Thyroid gland (tissue), 4 donors: ENCODE results near the gene SELENON. TPM values are rescaled to one million over a fixed set of nuclear protein-coding genes. Genes with fewer than 3 reads are reported as not detected.

Experiments used
- DNase-seq, 2 donors: peaks; one replicate each; pipeline ENCODE4 v3.0.0-alpha.2; 2019
- H3K27ac ChIP-seq, 3 donors: fragments of 200-600 bp; sonication (generic); 1 replicate in 2 of 3; 2 replicates in 1 of 3; pipeline ENCODE4 v1.5.1; 2016 to 2019; ENCODE audit warnings: mild to moderate bottlenecking in 1 of 3, moderate library complexity in 1 of 3
- H3K27me3 ChIP-seq: fragments of 200-600 bp; sonication (generic); one replicate; pipeline ENCODE4 v1.5.1; 2019
- H3K36me3 ChIP-seq, 2 donors: fragments of 200-600 bp; sonication (generic); one replicate each; pipeline ENCODE4 v1.5.1; 2016 to 2019
- H3K4me1 ChIP-seq, 2 donors: fragments of 200-600 bp; sonication (generic); one replicate each; pipeline ENCODE4 v1.5.1; 2017 to 2019
- H3K4me3 ChIP-seq, 3 donors: fragments of 200-600 bp; sonication (generic); replicated peaks in 1 of 3; 1 replicate in 2 of 3; 2 replicates in 1 of 3; pipeline ENCODE4 v1.5.1; 2016; ENCODE audit warnings: mild to moderate bottlenecking in 1 of 3
- H3K9me3 ChIP-seq: fragments of 200-600 bp; sonication (generic); one replicate; pipeline ENCODE4 v1.5.1; 2017
- POLR2A ChIP-seq, 2 donors: fragments of 450-650 bp; IDR thresholded peaks; one replicate each; pipeline ENCODE4 v1.6.1; 2017; ENCODE audit warnings: antibody characterized with exemption in 2 of 2, mild to moderate bottlenecking in 2 of 2, moderate library complexity in 1 of 2
- WGBS, 2 donors: methylation state at CpG; one replicate each; pipeline ENCODE4 v1.1.5; 2017; 5-methylcytosine and 5-hydroxymethylcytosine counted together
- intact Hi-C: fragments of 100-400 bp; cut with DNase I; formaldehyde crosslinking; loops from one replicate; pipeline ENCODE4 v1.15.1; 2023
- total RNA-seq, 4 donors: library from RNA; depleted of rRNA; stranded (reverse); fragments of >200 nt; gene quantifications; one replicate each; pipeline ENCODE4 v1.2.3, GENCODE V29; 2016
- TF ChIP-seq, protein P1 (sequence below), 6 experiments: fragments of 200-600 bp in 3 of 6; fragments of 450-650 bp in 3 of 6; sonication (generic) in 3 of 6; IDR thresholded peaks; one replicate each; pipeline ENCODE4 v1.5.1; 2016 to 2019; ENCODE audit warnings: antibody characterized with exemption in 6 of 6, mild to moderate bottlenecking in 2 of 6, inconsistent platforms in 1 of 6, moderate library complexity in 1 of 6

SELENON gene
- total RNA-seq, 4 donors from 2014 or later, result 31.2 to 58.2 (median 55.2) TPM

DNA sequence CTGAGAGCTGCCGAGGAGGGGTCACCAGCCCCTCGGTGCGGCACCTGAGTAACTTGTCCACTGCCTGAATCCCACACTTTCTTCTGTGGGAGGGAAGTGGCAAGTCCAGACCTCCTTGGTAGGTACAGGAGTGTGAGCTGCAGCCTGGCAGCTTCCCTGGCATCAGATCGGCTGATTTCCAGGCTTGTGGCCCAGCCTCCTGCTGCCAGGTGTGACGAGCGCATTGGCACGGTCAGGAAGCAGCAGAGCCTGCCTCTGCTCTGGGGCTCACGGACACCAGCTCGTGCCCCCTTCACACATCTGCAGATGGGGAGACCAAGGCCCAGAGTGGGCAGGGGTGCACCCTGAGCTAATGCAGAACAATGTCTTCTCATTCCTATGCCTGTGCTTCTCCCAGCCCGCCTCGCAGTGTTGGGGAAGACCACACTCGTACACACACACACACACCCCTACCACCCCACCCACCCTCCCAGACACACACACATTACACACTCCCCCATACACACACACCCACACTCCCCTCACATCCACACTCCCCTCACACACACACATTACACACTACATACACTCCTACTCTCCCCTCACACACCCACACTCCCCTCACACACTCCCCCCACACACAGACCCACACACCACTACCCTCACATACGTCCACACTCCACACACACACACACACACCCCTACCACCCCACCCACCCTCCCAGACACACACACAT is 33.1 kb upstream of the SELENON start:
- 69 to 91% methylated on average over 7 to 11 of the region's 13 CpGs for WGBS, 2 donors
- Histone ChIP-seq H3K4me3 (no peak overlapping the region), H3K27ac (peak overlapping the region in 1 of 3 donors; percentile 73), H3K4me1 (peaks cover 40 to 43% of the 10 kb centered on the region in 2 donors), H3K36me3 (no peaks in the 10 kb centered on the region), H3K27me3 (no peaks in the 10 kb centered on the region), H3K9me3 (no peaks in the 10 kb centered on the region)
- TF ChIP-seq, protein P1, sequence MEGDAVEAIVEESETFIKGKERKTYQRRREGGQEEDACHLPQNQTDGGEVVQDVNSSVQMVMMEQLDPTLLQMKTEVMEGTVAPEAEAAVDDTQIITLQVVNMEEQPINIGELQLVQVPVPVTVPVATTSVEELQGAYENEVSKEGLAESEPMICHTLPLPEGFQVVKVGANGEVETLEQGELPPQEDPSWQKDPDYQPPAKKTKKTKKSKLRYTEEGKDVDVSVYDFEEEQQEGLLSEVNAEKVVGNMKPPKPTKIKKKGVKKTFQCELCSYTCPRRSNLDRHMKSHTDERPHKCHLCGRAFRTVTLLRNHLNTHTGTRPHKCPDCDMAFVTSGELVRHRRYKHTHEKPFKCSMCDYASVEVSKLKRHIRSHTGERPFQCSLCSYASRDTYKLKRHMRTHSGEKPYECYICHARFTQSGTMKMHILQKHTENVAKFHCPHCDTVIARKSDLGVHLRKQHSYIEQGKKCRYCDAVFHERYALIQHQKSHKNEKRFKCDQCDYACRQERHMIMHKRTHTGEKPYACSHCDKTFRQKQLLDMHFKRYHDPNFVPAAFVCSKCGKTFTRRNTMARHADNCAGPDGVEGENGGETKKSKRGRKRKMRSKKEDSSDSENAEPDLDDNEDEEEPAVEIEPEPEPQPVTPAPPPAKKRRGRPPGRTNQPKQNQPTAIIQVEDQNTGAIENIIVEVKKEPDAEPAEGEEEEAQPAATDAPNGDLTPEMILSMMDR (IDR thresholded peaks at IDR 0.05), result no peak
- peak in 1 of 2 donors; percentile 60 for TF ChIP-seq POLR2A (IDR thresholded peaks at IDR 0.05)
- DNase-seq, result peak; percentile 89 to 91
- intact Hi-C loops, result no loop called here

DNA sequence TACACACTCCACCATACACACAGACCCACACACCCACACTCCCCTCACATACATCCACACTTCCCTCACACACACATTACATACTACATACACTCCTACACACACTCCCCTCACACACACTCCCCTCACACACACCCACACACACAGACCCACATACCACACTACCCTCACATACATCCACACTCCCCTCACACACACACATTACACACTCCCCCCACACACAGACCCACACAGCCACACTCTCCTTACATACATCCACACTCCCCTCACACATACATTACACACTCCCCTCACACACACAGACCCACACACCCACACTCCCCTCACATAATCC is 32.6 kb upstream of the SELENON start:
- Histone ChIP-seq H3K27me3 (no peaks in the 10 kb centered on the region), H3K4me3 (no peak overlapping the region), H3K4me1 (peaks cover 43 to 44% of the 10 kb centered on the region in 2 donors), H3K27ac (no peak overlapping the region), H3K36me3 (no peaks in the 10 kb centered on the region), H3K9me3 (no peaks in the 10 kb centered on the region)
- intact Hi-C loops, result no loop called here
- TF ChIP-seq, protein P1 (IDR thresholded peaks at IDR 0.05), result no peak
- TF ChIP-seq POLR2A (IDR thresholded peaks at IDR 0.05), result no peak
- no peak for DNase-seq

DNA sequence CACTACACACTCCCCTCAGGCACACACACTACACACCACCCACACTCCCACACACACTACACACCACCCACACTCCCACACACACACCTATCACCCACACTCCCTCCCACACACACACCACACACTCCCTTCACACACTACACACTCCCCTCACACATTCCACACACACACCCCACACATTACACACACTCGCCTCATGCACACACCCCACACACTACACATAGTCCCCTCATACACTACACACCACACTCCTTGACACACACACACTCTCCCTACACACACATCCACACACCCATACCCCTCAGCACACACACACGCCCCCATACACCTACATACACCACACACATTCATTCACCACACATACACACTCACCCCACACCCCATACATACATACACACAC is 31.0 kb upstream of the SELENON start:
- Histone ChIP-seq H3K36me3 (no peaks in the 10 kb centered on the region), H3K4me1 (peaks cover 43 to 44% of the 10 kb centered on the region in 2 donors), H3K9me3 (no peaks in the 10 kb centered on the region), H3K27me3 (no peaks in the 10 kb centered on the region), H3K27ac (no peak overlapping the region), H3K4me3 (no peak overlapping the region)
- DNase-seq, result no peak
- intact Hi-C loops, result no loop called here
- WGBS, 2 donors, result 95 to 96% methylated on average over 2 of the region's 2 CpGs
- TF ChIP-seq POLR2A (IDR thresholded peaks at IDR 0.05), result no peak
- TF ChIP-seq, protein P1 (IDR thresholded peaks at IDR 0.05), result no peak

DNA sequence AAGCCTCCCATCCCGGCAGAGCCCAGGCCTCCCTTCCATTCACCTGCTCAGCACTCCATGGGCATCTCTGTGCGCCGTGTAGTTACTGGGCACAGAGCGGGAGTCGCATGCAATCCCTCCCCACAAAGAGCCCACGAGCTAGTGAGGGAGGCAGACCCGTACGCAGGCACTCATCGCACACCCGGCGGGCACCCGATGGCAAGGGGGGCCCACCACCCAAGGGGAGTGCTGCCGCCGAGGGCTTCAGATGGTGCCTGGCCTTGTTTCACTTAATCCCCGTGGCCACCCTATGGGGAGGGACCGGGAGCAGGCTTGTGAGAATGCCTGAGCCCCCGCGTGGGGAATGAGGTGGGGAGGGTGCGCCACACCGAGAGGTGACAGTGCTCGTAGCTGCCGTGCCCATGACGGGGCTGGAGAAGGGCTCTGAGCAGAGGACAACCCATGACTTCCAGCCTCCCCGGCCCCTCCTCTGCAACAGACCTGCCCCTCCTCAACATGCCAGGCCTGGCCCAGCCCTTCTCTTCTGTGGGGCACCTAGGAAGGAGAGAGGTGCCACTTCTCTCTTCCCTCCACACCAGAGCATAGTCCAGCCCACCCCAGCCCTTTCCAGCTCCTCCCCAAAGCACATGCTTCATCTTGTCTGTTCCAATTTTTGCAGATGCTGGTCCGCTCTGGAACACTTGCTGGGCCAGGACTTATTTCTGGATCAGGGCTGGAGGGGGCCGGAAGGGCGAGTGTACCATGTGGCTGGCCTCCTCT is 30.2 kb upstream of the SELENON start:
- intact Hi-C loops, result no loop called here
- H3K36me3 ChIP-seq, result no peaks in the 10 kb centered on the region

More for the DNA sequence above, 30.2 kb upstream of the SELENON start:
- H3K4me1 ChIP-seq, result peaks cover 42 to 44% of the 10 kb centered on the region in 2 donors
- DNase-seq, result no peak
- no peak overlapping the region for H3K4me3 ChIP-seq
- H3K9me3 ChIP-seq, result no peaks in the 10 kb centered on the region
- no peaks in the 10 kb centered on the region for H3K27me3 ChIP-seq
- peak overlapping the region in 2 of 3 donors; percentile 2 to 83 for H3K27ac ChIP-seq
- TF ChIP-seq, protein P1 (IDR thresholded peaks at IDR 0.05), result no peak
- TF ChIP-seq POLR2A (IDR thresholded peaks at IDR 0.05), result no peak
- 94% methylated on average over 16 to 26 of the region's 27 CpGs for WGBS, 2 donors
